Activated T-cell treated with anti-CD3 and anti-CD28 coated beads, Interleukin-2, amount 50 U/mL, for 48 hours (primary cell): Measurements from ENCODE around the gene GPRASP3.

Experiments used
- DNase-seq, 2 experiments: peaks; one replicate each; pipeline ENCODE4 v3.0.0-alpha.2; 2020

The GPRASP3 gene

DNA sequence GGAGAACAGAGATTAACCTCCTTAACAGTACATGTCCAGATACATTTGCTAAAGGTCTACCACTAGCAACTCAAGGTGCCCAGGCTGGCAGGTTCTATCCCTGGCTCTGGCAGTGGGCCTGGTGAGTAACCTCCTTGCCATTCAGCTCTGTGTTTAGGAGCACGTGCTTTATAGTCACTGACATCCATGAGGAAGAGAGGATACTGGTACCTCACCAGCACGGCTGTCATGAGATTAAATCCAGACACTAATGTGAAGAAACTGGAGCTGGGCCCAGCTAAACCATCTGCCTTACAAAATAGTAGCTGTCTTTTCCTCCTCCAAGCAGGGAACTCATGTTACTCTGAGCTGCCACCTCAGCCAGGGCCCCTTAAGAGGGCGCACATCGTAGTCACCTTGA lies 45.3 kb downstream of the GPRASP3 start:
- DNase-seq, result no peak

DNA sequence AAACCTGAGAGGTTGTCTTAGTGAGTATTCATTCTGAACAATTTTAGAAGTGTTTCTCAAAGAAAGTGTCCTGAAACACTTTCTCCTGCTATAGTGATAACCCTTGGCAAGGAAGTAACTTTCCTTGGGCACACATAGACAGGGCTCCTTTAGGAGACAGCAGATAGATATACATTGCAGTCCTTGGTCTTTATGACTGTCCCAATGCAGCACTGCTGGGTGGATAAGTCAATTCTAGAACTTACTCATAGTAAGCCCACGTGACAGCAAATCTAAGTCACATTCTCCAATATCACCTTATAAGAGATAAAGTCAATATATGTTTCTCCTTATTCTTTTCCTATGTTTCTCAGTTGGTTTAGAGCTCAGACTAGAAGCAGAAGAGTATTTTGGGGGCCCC lies 46.7 kb downstream of the GPRASP3 start:
- no peak for DNase-seq

DNA sequence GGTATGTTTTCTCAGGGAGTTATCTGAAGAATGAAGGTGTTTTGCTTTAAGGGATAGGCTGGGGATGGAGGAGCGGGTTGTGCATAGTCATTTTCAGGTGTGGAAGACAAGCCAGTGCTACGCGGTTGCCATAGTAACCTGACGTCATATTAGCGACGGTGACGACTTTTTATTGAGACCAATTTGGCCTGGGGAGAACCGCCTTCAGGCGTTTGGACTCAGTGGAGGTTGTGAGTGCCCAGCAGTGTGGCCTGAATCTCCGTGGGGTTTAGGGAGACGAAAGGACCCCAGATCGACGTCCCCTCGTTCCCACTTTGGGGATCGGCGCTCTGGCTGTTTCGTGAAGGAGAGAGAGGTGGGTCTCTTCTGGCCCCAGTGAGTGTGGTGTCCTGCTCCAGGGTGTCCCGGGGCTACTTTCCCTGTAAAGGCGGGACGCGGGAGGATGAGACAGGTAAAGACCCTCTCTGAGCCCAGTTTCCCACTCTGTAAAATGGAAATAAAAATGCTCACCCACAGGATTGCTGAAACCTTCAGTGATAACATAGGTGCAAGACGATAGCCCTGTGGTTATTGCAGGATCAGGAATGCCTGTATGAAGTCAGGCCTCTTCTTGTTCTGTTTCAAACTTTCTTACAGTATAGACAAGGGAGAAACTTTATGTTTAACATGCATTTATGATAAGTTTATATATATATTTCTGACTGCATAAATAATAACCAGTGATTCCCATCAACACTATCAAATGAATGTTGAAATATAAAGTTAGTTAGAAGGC lies 48.6 kb downstream of the GPRASP3 start:
- peak; percentile 82 to 85 for DNase-seq
